Fibroblast of the aortic adventitia (primary cell): ENCODE measurements around the gene DDX41. TPM values are rescaled to one million over a fixed set of nuclear protein-coding genes. Genes with fewer than 3 reads are reported as not detected.
A peak's percentile ranks its signal among the peaks of the same experiment; 100 is the strongest.

Experiments
- DNase-seq: peaks from one replicate; pipeline ENCODE4 v3.0.0-alpha.2; 2010; ENCODE audit warnings: low read depth
- H3K4me3 ChIP-seq: 2 replicates; pipeline ENCODE4 v1.5.1; 2011; ENCODE audit warnings: low read depth, mild to moderate bottlenecking, control low read depth, low read length, moderate library complexity
- CTCF ChIP-seq: IDR thresholded peaks from 2 replicates; pipeline ENCODE4 v1.5.1; 2011; ENCODE audit warnings: mild to moderate bottlenecking, low read length, control low read depth, inconsistent platforms; ENCODE audit not compliant: insufficient read depth
- total RNA-seq: library from RNA; depleted of rRNA; stranded (reverse); fragments of >200 nt; gene quantifications from 2 replicates; pipeline ENCODE4 v1.2.3, GENCODE V29; 2012; ENCODE audit warnings: low replicate concordance

The DDX41 gene
- total RNA-seq, 1 donor, result 58.5 TPM

- TF ChIP-seq CTCF, result no peak
- peak; percentile 99 for DNase-seq
- H3K4me3 ChIP-seq, result no peak overlapping the region
These were observed 29.5 kb upstream of the DDX41 start for GRCh38 chr5:177546258-177546741.

- no peak for TF ChIP-seq CTCF
- H3K4me3 ChIP-seq, result no peak overlapping the region
- peak; percentile 97 for DNase-seq
These were observed 28.9 kb upstream of the DDX41 start for GRCh38 chr5:177545487-177546257.

GRCh38 chr5:177542816-177543465 is 26.2 kb upstream of the DDX41 start:
- TF ChIP-seq CTCF, result no peak
- no peak for DNase-seq
- no peak overlapping the region for H3K4me3 ChIP-seq

- TF ChIP-seq CTCF, result no peak
- no peak for DNase-seq
These were observed 23.7 kb upstream of the DDX41 start for GRCh38 chr5:177540438-177540837.

GRCh38 chr5:177539411-177539810 is 22.6 kb upstream of the DDX41 start:
- TF ChIP-seq CTCF, result no peak
- no peak overlapping the region for H3K4me3 ChIP-seq
- DNase-seq, result peak; percentile 92

More at GRCh38 chr5:177540438-177540837, 23.7 kb upstream of the DDX41 start:
- no peak overlapping the region for H3K4me3 ChIP-seq

- H3K4me3 ChIP-seq, result no peak overlapping the region
- no peak for TF ChIP-seq CTCF
- no peak for DNase-seq
These were observed 22.1 kb upstream of the DDX41 start for GRCh38 chr5:177538876-177539275.
